ENCODE results near the gene HOXA11. TPM values are rescaled to one million over a fixed set of nuclear protein-coding genes. Genes with fewer than 3 reads are reported as not detected.

Gene HOXA11
- total and polyA plus RNA-seq, 10 of the 15 experiments (the other 5 are each of a cell fraction or from before 2014, with no cell fraction given), result not detected

- Histone ChIP-seq H3K4me1 (ENCODE audit: control insufficient read depth, insufficient read depth, low read length) (no peaks in the 10 kb centered on the region), H3K36me3 (ENCODE audit: control insufficient read depth in 2 of 2, insufficient read depth in 2 of 2, low read length in 1 of 2) (no peaks in the 10 kb centered on the region), H4K20me1 (ENCODE audit: control insufficient read depth, insufficient read depth) (0 out of 2 replicates have a peak, but pooled peaks cover 3% of the 10 kb centered on the region), H3K4me2 (ENCODE audit: control insufficient read depth, insufficient read depth) (no peak overlapping the region), H3K9me3 (replicated peaks; ENCODE audit: control insufficient read depth, insufficient read depth, low read length) (no peaks in the 10 kb centered on the region; the same call in 2 of the 3 replicates), H3K27ac (ENCODE audit: control insufficient read depth, insufficient read depth) (no peak overlapping the region), H3K9ac (ENCODE audit: control insufficient read depth, insufficient read depth, low read length) (no peak overlapping the region), H2AFZ (ENCODE audit: control insufficient read depth, low read depth, low read length) (no peak overlapping the region), H3K79me2 (ENCODE audit: control insufficient read depth, insufficient read depth, low read length) (no peaks in the 10 kb centered on the region), H3K27me3 (replicated peaks in 1 of 2; ENCODE audit: control insufficient read depth in 2 of 2, insufficient read depth in 2 of 2, low read length in 1 of 2) (peaks cover 49 to 54% of the 10 kb centered on the region in 2 experiments), H3K4me3 (no peak overlapping the region)
- SMC1A ChIA-PET (ENCODE audit: uncharacterized antibody, unreplicated experiment), result interaction anchor here (1.2 kb wide), 1 partner anchor 9 kb away, joined by 5 read pairs; no protein-coding TSS in a partner anchor
- CTCF ChIA-PET, result interaction anchor here (0.6 to 2.1 kb wide), 2 partner anchors 9 to 583 kb away, joined by 3 to 7 read pairs; no protein-coding TSS in a partner anchor
- FAIRE-seq, result no peak
- RAD21 ChIA-PET (ENCODE audit: unreplicated experiment), result interaction anchor here (0.6 kb wide), 1 partner anchor 72 kb away, joined by 4 read pairs; no protein-coding TSS in a partner anchor
- 2% methylated on average over 4 of the region's 4 CpGs for WGBS (ENCODE audit: insufficient coverage, insufficient replicate concordance, low lambda C conversion rate, missing lambda C conversion rate)
- POLR2A ChIA-PET, result no interaction called here
- no peak for ATAC-seq
- no peak for DNase-seq (ENCODE audit: low read depth, low spot score)
- BruUV-seq (replicated peaks), result no TSS peak
- intact Hi-C loops (cut with micrococcal nuclease; ENCODE audit: unreplicated experiment) (no loop called here), in situ Hi-C loops (cut with MboI) (no loop called here)
- no peak for TF ChIP-seq IRF4 (IDR thresholded peaks at IDR 0.05; ENCODE audit: low read depth, low read length)
- no peak for TF ChIP-seq SPI1 (IDR thresholded peaks at IDR 0.05; ENCODE audit: borderline replicate concordance, insufficient read depth, low read depth, low read length)
- TF ChIP-seq PBX3 (IDR thresholded peaks at IDR 0.05; ENCODE audit: insufficient replicate concordance, low read depth, low read length), result no peak
- TF ChIP-seq SIN3A (IDR thresholded peaks at IDR 0.05; ENCODE audit: low read depth, low read length), result no peak
- TF ChIP-seq POLR2AphosphoS5 (IDR thresholded peaks at IDR 0.05; ENCODE audit: low read length), result no peak
Measured at GRCh38 chr7:27186668-27187474, 1.8 kb upstream of the HOXA11 start.
